Effector memory CD4-positive, alpha-beta T cell (primary cell): ENCODE results near the gene FRRS1L.

Experiments
- DNase-seq, 3 donors: peaks; one replicate each; pipeline ENCODE4 v3.0.0-alpha.2; 2020
- H3K27ac ChIP-seq: 2 replicates; pipeline ENCODE4 v1.7.0; 2013; ENCODE audit warnings: mild to moderate bottlenecking, low read length, moderate library complexity; ENCODE audit not compliant: insufficient read depth, poor library complexity, severe bottlenecking
- H3K27me3 ChIP-seq: replicated peaks from 2 replicates; pipeline ENCODE4 v1.7.0; 2013; ENCODE audit warnings: mild to moderate bottlenecking, low read length; ENCODE audit not compliant: insufficient read depth, control insufficient read depth, poor library complexity, severe bottlenecking
- H3K36me3 ChIP-seq: 2 replicates; pipeline ENCODE4 v1.7.0; 2013; ENCODE audit warnings: mild to moderate bottlenecking, low read length, moderate library complexity; ENCODE audit not compliant: control insufficient read depth, insufficient read depth
- H3K4me1 ChIP-seq: 2 replicates; pipeline ENCODE4 v1.7.0; 2013; ENCODE audit warnings: low read length, mild to moderate bottlenecking; ENCODE audit not compliant: control insufficient read depth, insufficient read depth, poor library complexity, severe bottlenecking
- H3K4me3 ChIP-seq: 2 replicates; pipeline ENCODE4 v1.7.0; 2013; ENCODE audit warnings: low read length, low read depth, mild to moderate bottlenecking; ENCODE audit not compliant: insufficient read depth, poor library complexity, severe bottlenecking
- H3K9me3 ChIP-seq: 2 replicates; pipeline ENCODE4 v1.7.0; 2013; ENCODE audit warnings: mild to moderate bottlenecking, low read length, moderate library complexity; ENCODE audit not compliant: control insufficient read depth

Gene FRRS1L

DNA sequence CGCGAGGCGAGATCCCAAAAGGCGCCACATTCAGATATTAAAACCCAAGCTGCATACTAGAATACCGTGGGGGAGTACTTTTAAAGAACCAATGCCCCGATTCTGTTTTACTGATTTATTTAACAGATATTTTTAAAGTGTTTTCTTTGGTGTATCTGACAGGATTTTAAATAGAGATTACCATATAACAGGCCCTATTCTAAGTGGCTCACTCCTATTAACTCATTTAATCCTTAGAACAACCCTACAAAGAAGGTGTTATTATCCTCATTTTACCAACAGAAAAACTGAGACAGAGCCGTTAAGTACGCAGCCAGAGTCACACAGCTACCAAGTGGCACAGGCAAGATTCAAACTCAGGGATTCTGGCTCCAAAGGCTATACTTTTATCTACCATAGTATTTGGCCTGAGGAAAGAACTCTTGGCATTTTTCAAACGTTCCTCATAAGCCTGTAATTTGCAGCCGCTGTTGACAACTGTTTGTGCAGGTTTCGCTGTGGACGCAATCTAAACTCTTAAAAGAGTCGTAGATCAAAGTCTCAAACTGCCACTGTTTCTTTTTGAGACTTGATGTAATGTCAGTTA lies 46.8 kb downstream of the FRRS1L start:
- Histone ChIP-seq H3K36me3 (no peaks in the 10 kb centered on the region), H3K9me3 (no peaks in the 10 kb centered on the region), H3K27ac (no peak overlapping the region), H3K4me3 (no peak overlapping the region), H3K4me1 (peaks cover 34% of the 10 kb centered on the region), H3K27me3 (no peaks in the 10 kb centered on the region)
- DNase-seq: no peak

GRCh38 chr9:109119439-109120203 lies 47.4 kb downstream of the FRRS1L start, which contains the start of gene TMEM245:
TSS of gene TMEM245 (minus strand) at chr9:109119947. CDS start at chr9:109119913, 34 bp downstream.
- peaks cover 34% of the 10 kb centered on the region for H3K4me1 ChIP-seq
- peak within 1 kb of the TSS; percentile 78 for H3K4me3 ChIP-seq
- H3K9me3 ChIP-seq: no peaks in the 10 kb centered on the region
- no peaks in the 10 kb centered on the region for H3K27me3 ChIP-seq
- no peaks in the 10 kb centered on the region for H3K36me3 ChIP-seq
- peak within 1 kb of the TSS; percentile 82 for H3K27ac ChIP-seq
- peak; percentile 87 to 94 (median 92) for DNase-seq

- no peaks in the 10 kb centered on the region for H3K27me3 ChIP-seq
- peak overlapping the region; percentile 78 for H3K4me3 ChIP-seq
- peaks cover 34% of the 10 kb centered on the region for H3K4me1 ChIP-seq
- peak overlapping the region; percentile 82 for H3K27ac ChIP-seq
- no peak for DNase-seq
- H3K36me3 ChIP-seq: no peaks in the 10 kb centered on the region
- no peaks in the 10 kb centered on the region for H3K9me3 ChIP-seq
Observed at GRCh38 chr9:109118808-109119438, 48.1 kb downstream of the FRRS1L start.

- peak; percentile 11 to 33 (median 16) for DNase-seq
- Histone ChIP-seq H3K4me1 (peaks cover 34% of the 10 kb centered on the region), H3K27me3 (no peaks in the 10 kb centered on the region), H3K9me3 (no peaks in the 10 kb centered on the region), H3K4me3 (peak overlapping the region; percentile 78), H3K27ac (peak overlapping the region; percentile 82), H3K36me3 (no peaks in the 10 kb centered on the region)
Observed at GRCh38 chr9:109117856-109118807, 48.9 kb downstream of the FRRS1L start.

DNA sequence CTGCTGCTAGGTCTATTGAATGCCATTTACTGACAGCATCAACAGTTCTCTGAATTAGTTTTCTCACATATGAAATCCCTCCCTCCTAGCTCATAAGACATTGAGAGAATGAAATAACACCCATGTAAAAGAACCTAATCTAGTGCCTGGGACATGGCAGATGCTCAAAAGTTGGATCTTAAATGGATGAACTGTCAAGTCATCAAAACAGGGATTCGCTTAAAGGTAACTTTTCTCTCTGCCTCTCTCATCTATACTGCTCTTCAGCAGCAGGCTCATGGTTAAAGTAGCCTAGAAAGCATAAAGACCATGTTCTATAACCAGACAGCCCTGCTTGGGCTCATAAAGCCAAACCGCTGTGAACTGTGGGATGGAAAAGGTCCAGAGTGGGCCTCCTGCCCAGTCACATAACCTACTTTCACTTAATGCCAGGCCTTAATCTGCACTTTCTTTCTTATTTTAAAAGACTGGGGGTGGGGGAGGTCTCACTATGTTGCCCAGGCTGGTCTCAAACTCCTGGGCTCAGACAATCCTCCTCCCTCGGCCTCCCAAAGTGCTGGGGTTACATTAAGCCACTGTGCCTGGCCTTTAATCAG lies 51.0 kb downstream of the FRRS1L start:
- Histone ChIP-seq H3K9me3 (no peaks in the 10 kb centered on the region), H3K4me1 (peaks cover 36% of the 10 kb centered on the region), H3K27me3 (no peaks in the 10 kb centered on the region), H3K27ac (no peak overlapping the region), H3K36me3 (no peaks in the 10 kb centered on the region), H3K4me3 (no peak overlapping the region)
- DNase-seq: no peak

GRCh38 chr9:109114670-109115069 lies 52.4 kb downstream of the FRRS1L start:
- H3K9me3 ChIP-seq: no peaks in the 10 kb centered on the region
- H3K27me3 ChIP-seq: no peaks in the 10 kb centered on the region
- H3K4me1 ChIP-seq: peaks cover 45% of the 10 kb centered on the region
- DNase-seq: no peak
- no peak overlapping the region for H3K27ac ChIP-seq
- no peak overlapping the region for H3K4me3 ChIP-seq
- no peaks in the 10 kb centered on the region for H3K36me3 ChIP-seq

- Histone ChIP-seq H3K27ac (no peak overlapping the region), H3K4me3 (no peak overlapping the region), H3K9me3 (no peaks in the 10 kb centered on the region), H3K27me3 (no peaks in the 10 kb centered on the region), H3K36me3 (no peaks in the 10 kb centered on the region), H3K4me1 (peaks cover 45% of the 10 kb centered on the region)
- no peak for DNase-seq
Observed at GRCh38 chr9:109113892-109114609, 53.0 kb downstream of the FRRS1L start.

DNA sequence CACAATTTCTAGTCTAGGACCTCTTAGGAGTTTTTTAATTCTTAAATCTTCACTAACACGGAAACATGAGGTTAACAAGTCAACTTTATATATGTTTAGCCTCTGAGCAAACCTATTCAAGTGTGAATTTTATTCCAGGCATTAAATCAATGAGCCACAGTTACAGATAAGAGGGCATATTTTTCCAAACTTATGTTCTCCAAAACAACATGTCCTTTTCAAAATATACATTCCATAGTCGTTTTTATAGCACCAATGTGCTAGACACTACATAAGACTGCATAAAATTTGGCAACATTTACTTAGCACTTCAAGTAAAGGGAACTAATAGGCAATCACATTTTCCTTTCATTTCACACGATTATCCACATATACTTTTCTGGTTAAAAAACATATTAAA lies 53.8 kb downstream of the FRRS1L start:
- no peak overlapping the region for H3K4me3 ChIP-seq
- peaks cover 44% of the 10 kb centered on the region for H3K4me1 ChIP-seq
- no peak overlapping the region for H3K27ac ChIP-seq
- H3K9me3 ChIP-seq: no peaks in the 10 kb centered on the region
- no peaks in the 10 kb centered on the region for H3K27me3 ChIP-seq
- no peaks in the 10 kb centered on the region for H3K36me3 ChIP-seq
- no peak for DNase-seq
